ENCODE measurements around the gene AOPEP. TPM values are rescaled to one million over a fixed set of nuclear protein-coding genes. Genes with fewer than 3 reads are reported as not detected.

AOPEP gene
- polyA plus RNA-seq, 4 donors: 50.1 to 59.7 (median 54.1) TPM

- no peak for DNase-seq (ENCODE audit: low read depth in 4 of 4, low spot score in 2 of 4)
Observed at GRCh38 chr9:95083086-95083768, 356.7 kb downstream of the AOPEP start.

GRCh38 chr9:95084254-95084934 is 357.9 kb downstream of the AOPEP start:
- no peak for DNase-seq (ENCODE audit: low read depth in 4 of 4, low spot score in 2 of 4)

- DNase-seq (ENCODE audit: low read depth in 4 of 4, low spot score in 2 of 4): no peak
Observed at GRCh38 chr9:95085036-95085770, 358.7 kb downstream of the AOPEP start.

DNA sequence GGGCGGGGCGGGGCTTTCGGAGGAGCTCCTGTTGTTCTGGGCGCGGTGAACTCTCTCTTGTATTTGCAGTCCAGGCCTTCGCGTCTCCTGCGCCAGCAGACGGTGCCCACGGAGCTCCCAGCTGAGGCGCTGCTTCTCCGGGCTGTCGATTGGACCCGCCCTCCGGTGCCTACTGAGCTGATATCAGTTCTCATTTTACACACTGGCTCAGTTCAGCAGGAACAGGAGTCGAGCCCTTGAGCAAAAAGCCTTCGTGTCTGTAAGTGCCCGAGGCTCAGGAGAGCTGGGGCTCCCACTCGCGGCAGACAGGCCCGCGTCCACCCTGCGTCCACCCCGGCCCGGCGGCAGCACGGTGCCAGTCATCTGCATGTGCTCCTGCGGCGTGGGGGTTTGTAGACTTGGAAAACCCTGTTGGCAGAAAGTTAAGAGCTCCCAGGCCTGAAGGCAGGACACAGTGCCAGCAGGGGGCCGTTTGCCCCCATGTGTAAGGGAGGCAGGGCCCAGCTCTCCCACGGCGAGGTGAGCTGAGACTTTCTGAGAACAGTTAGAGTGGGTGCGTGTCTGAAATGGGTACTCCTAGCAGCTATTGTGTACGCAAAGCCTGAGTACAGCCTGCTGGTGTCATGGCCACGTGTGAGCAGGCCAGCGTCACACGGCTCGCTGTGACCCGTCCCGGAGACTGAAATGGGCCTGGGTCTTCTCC is 359.5 kb downstream of the AOPEP start:
- no peak for DNase-seq (ENCODE audit: low read depth in 4 of 4, low spot score in 2 of 4)

DNA sequence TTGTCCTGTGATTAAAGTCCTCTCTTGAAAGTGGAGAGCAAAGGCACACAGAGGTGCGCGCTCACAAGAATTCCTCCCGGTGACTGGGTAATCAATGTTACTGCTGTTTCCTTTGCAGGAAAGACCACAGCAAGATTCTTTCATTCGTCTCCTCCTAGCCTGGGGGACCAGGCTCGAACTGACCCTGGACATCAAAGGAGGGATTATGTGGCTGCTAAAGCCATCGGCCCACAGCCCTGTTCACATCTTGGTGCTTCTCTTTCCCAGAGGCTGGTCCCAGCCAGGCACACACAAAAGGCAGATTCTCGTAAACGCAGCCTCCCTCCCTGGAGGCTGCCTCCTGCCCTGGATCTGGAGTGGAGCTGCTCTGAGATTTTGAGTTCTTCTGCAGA is 360.1 kb downstream of the AOPEP start:
- DNase-seq (ENCODE audit: low read depth in 4 of 4, low spot score in 2 of 4): no peak

- no peak for DNase-seq (ENCODE audit: low read depth in 4 of 4, low spot score in 2 of 4)
Observed at GRCh38 chr9:95087659-95088242, 361.3 kb downstream of the AOPEP start.

GRCh38 chr9:95088421-95089161 is 362.1 kb downstream of the AOPEP start:
- DNase-seq (ENCODE audit: low read depth in 4 of 4, low spot score in 2 of 4): no peak

- no peak for DNase-seq (ENCODE audit: low read depth in 4 of 4, low spot score in 2 of 4)
Observed at GRCh38 chr9:95089257-95090022, 362.9 kb downstream of the AOPEP start.

DNA sequence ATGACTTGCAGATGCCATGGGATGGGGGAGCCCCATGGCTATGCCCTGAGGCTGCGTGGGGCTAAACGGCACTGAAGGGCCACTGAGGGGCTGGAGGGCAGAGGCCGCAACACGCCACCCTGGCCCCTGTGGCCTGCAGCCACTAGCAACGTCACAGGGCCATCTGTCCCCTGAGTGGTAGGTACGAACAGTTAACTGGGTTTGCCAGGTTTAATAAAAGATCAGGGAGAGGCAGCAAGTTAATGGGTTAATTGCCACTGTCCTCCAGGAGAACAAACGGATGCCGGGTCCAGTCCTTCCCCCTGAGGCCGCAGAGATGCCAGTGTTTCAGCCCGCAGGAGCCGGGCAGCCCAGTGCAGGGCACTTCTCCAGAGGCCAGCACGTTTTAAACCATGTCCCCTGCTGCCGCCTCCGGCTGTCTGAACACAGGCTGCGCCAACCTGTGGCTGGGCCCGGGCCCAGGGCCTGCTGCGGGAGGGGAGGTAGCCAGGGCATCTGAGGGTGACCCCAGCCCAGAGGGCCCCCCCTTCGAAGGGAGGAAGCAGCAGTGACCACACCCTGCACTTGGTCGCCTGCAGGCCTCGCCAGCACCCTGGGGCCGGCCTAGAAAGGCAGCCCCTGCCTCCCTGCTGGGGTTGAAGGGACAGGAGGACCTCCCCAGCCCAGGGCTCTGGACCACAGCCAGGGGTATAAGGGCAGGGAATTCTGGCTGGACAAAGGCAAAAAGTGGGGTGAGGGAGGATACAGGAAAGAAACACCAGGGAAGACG is 363.7 kb downstream of the AOPEP start:
- DNase-seq (ENCODE audit: low read depth in 4 of 4, low spot score in 2 of 4): no peak

DNA sequence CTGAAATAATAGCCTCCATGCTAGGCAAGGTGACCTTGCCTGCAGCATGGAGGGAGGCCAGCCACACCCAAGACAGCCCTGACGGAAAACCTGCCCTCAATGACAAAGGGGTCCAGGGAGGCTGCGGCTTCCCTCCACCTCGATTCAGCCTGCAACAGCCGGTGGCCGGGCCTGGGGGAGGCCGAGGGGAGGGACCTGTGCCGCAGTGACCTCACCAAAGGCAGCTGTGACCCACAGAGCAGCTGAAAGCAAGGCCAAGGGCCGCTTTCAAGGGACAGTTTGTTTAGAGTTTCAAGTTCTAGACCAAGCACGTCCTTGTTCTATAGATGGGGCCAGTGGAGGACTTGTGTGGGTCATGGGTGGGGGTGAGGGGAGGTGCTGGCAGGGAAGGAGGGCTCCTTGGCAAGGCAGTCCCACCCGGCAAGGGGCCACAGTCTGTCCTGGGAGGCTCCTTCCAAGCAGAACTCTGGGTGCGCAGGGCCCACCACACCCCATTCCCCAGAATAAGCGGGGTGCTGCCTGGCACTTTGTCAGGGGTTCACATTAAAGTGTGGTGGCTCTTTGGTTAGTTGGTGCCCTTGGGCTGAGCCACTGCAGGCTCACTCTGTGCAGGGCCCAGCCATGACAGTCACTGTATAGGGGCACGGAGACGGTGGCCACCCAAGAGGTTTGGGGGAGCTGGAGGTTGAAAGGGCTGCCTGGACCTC is 364.5 kb downstream of the AOPEP start:
- DNase-seq (ENCODE audit: low read depth in 4 of 4, low spot score in 2 of 4): no peak

- DNase-seq (ENCODE audit: low read depth in 4 of 4, low spot score in 2 of 4): no peak
Observed at GRCh38 chr9:95091601-95092261, 365.2 kb downstream of the AOPEP start.

- DNase-seq (ENCODE audit: low read depth in 4 of 4, low spot score in 2 of 4): no peak
Observed at GRCh38 chr9:95092262-95093072, 366.0 kb downstream of the AOPEP start.

DNA sequence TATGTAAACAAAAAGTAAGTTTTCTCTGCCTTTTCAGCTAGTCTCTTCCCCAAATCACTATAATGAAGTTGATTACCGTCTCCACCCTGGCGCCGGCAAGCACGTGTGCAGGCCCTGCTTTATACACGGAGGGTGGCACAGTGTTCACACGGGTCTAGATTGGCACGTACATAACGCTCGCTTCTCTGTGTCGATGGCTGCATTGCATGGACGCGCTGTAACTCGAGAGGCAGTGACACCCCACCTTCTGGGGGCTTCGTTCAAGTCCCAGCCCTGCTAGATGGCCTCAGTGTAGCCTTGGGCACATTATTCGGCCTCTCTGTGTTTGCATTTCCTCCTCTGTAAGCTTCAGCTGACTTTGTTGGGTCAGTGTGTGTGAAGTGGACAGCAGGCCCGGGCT is 367.1 kb downstream of the AOPEP start:
- no peak for DNase-seq (ENCODE audit: low read depth in 4 of 4, low spot score in 2 of 4)

DNA sequence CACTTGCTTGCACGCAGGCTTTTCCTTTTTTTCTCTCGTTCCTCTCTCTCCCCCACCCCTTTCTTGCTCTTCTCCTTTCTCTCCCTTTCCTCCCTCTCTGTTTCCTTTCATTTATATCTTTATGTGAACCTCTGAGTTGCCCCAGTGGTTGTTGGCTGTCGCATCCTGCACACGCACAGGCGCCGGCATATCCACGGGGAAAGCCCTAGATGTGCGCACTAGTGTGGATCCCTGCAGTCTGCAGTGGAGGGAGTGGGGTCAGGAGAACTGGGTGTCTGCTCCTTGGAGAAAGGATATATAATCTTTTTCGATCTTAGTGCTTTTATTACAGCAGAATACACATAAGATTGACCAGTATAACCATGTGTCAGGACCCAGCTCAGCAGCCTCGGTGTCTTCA is 367.5 kb downstream of the AOPEP start:
- no peak for DNase-seq (ENCODE audit: low read depth in 4 of 4, low spot score in 2 of 4)

GRCh38 chr9:95095641-95096355 is 369.3 kb downstream of the AOPEP start:
- DNase-seq (ENCODE audit: low read depth in 4 of 4, low spot score in 2 of 4): no peak

GRCh38 chr9:95096381-95096780 is 369.9 kb downstream of the AOPEP start:
- DNase-seq (ENCODE audit: low read depth in 4 of 4, low spot score in 2 of 4): no peak

Measured in left renal cortex interstitium (tissue), 4 donors.